ENCODE results near the gene TTC13. TPM values are rescaled to one million over a fixed set of nuclear protein-coding genes. Genes with fewer than 3 reads are reported as not detected.
"Not testable (repeated sequence)": the region's sequence is repeated elsewhere in the genome, so short reads cannot be mapped to it uniquely, and the experiment has no call there.

Gene TTC13
- total RNA-seq, 1 donor from 2014 or later = 23.8 TPM

GRCh38 chr1:231013391-231014015, 34.8 kb upstream of the TTC13 start:
- H3K36me3 Mint-ChIP-seq (ENCODE audit: low read depth) = no peaks in the 10 kb centered on the region
- H3K27ac Mint-ChIP-seq = no peak overlapping the region
- no peak overlapping the region for H3K4me3 Mint-ChIP-seq
- no peaks in the 10 kb centered on the region for H3K9me3 Mint-ChIP-seq
- no peaks in the 10 kb centered on the region for H3K4me1 Mint-ChIP-seq
- intact Hi-C loops (cut with micrococcal nuclease) = no loop called here
- no peak for DNase-seq
- H3K27me3 Mint-ChIP-seq = no peaks in the 10 kb centered on the region

GRCh38 chr1:231011963-231012362, 33.3 kb upstream of the TTC13 start:
- Mint-ChIP-seq H3K36me3 (ENCODE audit: low read depth) (no peaks in the 10 kb centered on the region), H3K27ac (no peak overlapping the region), H3K4me3 (no peak overlapping the region), H3K9me3 (peaks cover 3% of the 10 kb centered on the region), H3K27me3 (no peaks in the 10 kb centered on the region), H3K4me1 (no peaks in the 10 kb centered on the region)
- intact Hi-C loops (cut with micrococcal nuclease) = no loop called here
- DNase-seq = no peak

GRCh38 chr1:231011360-231011759, 32.7 kb upstream of the TTC13 start:
- no peak overlapping the region for H3K4me3 Mint-ChIP-seq
- no peaks in the 10 kb centered on the region for H3K36me3 Mint-ChIP-seq (ENCODE audit: low read depth)
- H3K27me3 Mint-ChIP-seq = no peaks in the 10 kb centered on the region
- H3K4me1 Mint-ChIP-seq = no peaks in the 10 kb centered on the region
- intact Hi-C loops (cut with micrococcal nuclease) = no loop called here
- peaks cover 8% of the 10 kb centered on the region for H3K9me3 Mint-ChIP-seq
- no peak overlapping the region for H3K27ac Mint-ChIP-seq
- DNase-seq = no peak

GRCh38 chr1:231007535-231007934, 28.9 kb upstream of the TTC13 start:
- intact Hi-C loops (cut with micrococcal nuclease); H3K4me3 Mint-ChIP-seq; H3K27me3 Mint-ChIP-seq; DNase-seq; H3K4me1 Mint-ChIP-seq; H3K27ac Mint-ChIP-seq: not testable (repeated sequence)
- Mint-ChIP-seq H3K36me3 (ENCODE audit: low read depth) (peaks cover 13% of the 10 kb centered on the region), H3K9me3 (peaks cover 35% of the 10 kb centered on the region)

- no peaks in the 10 kb centered on the region for H3K4me1 Mint-ChIP-seq
- peaks cover 32% of the 10 kb centered on the region for H3K9me3 Mint-ChIP-seq
- no peak for DNase-seq
- no peak overlapping the region for H3K27ac Mint-ChIP-seq
- intact Hi-C loops (cut with micrococcal nuclease) = no loop called here
- H3K27me3 Mint-ChIP-seq = peaks cover 5% of the 10 kb centered on the region
- H3K36me3 Mint-ChIP-seq (ENCODE audit: low read depth) = peaks cover 33% of the 10 kb centered on the region
- H3K4me3 Mint-ChIP-seq = no peak overlapping the region
Measured at GRCh38 chr1:231001892-231002291, 23.2 kb upstream of the TTC13 start.

- Mint-ChIP-seq H3K27me3 (peaks cover 5% of the 10 kb centered on the region), H3K4me1 (no peaks in the 10 kb centered on the region), H3K36me3 (ENCODE audit: low read depth) (peaks cover 41% of the 10 kb centered on the region)
Measured at GRCh38 chr1:231000639-231001038, 22.0 kb upstream of the TTC13 start.

GRCh38 chr1:231000201-231000600, 21.5 kb upstream of the TTC13 start:
- H3K27me3 Mint-ChIP-seq = peaks cover 3% of the 10 kb centered on the region
- no peak for DNase-seq
- H3K4me3 Mint-ChIP-seq = no peak overlapping the region
- peaks cover 18% of the 10 kb centered on the region for H3K9me3 Mint-ChIP-seq
- H3K36me3 Mint-ChIP-seq (ENCODE audit: low read depth) = peaks cover 45% of the 10 kb centered on the region
- H3K27ac Mint-ChIP-seq = no peak overlapping the region
- no peaks in the 10 kb centered on the region for H3K4me1 Mint-ChIP-seq
- intact Hi-C loops (cut with micrococcal nuclease) = no loop called here

More at GRCh38 chr1:231000639-231001038, 22.0 kb upstream of the TTC13 start:
- H3K9me3 Mint-ChIP-seq = peaks cover 22% of the 10 kb centered on the region
- H3K27ac Mint-ChIP-seq = no peak overlapping the region
- intact Hi-C loops (cut with micrococcal nuclease) = no loop called here
- no peak for DNase-seq
- no peak overlapping the region for H3K4me3 Mint-ChIP-seq

- H3K36me3 Mint-ChIP-seq (ENCODE audit: low read depth) = peaks cover 42% of the 10 kb centered on the region
- no peak overlapping the region for H3K27ac Mint-ChIP-seq
- intact Hi-C loops (cut with micrococcal nuclease) = no loop called here
- no peak for DNase-seq
- H3K4me3 Mint-ChIP-seq = no peak overlapping the region
- H3K9me3 Mint-ChIP-seq = no peaks in the 10 kb centered on the region
- H3K4me1 Mint-ChIP-seq = peaks cover 2% of the 10 kb centered on the region
- H3K27me3 Mint-ChIP-seq = no peaks in the 10 kb centered on the region
Measured at GRCh38 chr1:230994860-230995259, 16.2 kb upstream of the TTC13 start.

- no peak overlapping the region for H3K4me3 Mint-ChIP-seq
- no peaks in the 10 kb centered on the region for H3K9me3 Mint-ChIP-seq
- H3K4me1 Mint-ChIP-seq = peaks cover 2% of the 10 kb centered on the region
- no peak for DNase-seq
- no peak overlapping the region for H3K27ac Mint-ChIP-seq
- peaks cover 35% of the 10 kb centered on the region for H3K36me3 Mint-ChIP-seq (ENCODE audit: low read depth)
- intact Hi-C loops (cut with micrococcal nuclease) = no loop called here
- H3K27me3 Mint-ChIP-seq = no peaks in the 10 kb centered on the region
Measured at GRCh38 chr1:230992100-230992774, 13.6 kb upstream of the TTC13 start.

GRCh38 chr1:230987448-230987847, 8.8 kb upstream of the TTC13 start:
- peaks cover 2% of the 10 kb centered on the region for H3K4me1 Mint-ChIP-seq
- H3K27ac Mint-ChIP-seq = no peak overlapping the region
- intact Hi-C loops (cut with micrococcal nuclease) = no loop called here
- peaks cover 23% of the 10 kb centered on the region for H3K36me3 Mint-ChIP-seq (ENCODE audit: low read depth)
- H3K9me3 Mint-ChIP-seq = no peaks in the 10 kb centered on the region
- H3K4me3 Mint-ChIP-seq = no peak overlapping the region
- no peak for DNase-seq
- no peaks in the 10 kb centered on the region for H3K27me3 Mint-ChIP-seq

- no peak for DNase-seq
- H3K27me3 Mint-ChIP-seq = no peaks in the 10 kb centered on the region
- H3K36me3 Mint-ChIP-seq (ENCODE audit: low read depth) = peaks cover 19% of the 10 kb centered on the region
- no peak overlapping the region for H3K4me3 Mint-ChIP-seq
- no peaks in the 10 kb centered on the region for H3K9me3 Mint-ChIP-seq
- intact Hi-C loops (cut with micrococcal nuclease) = no loop called here
- peaks cover 2% of the 10 kb centered on the region for H3K4me1 Mint-ChIP-seq
- H3K27ac Mint-ChIP-seq = no peak overlapping the region
Measured at GRCh38 chr1:230986976-230987375, 8.3 kb upstream of the TTC13 start.

GRCh38 chr1:230985711-230986110, 7.0 kb upstream of the TTC13 start:
- H3K27me3 Mint-ChIP-seq = no peaks in the 10 kb centered on the region
- H3K27ac Mint-ChIP-seq = no peak overlapping the region
- H3K36me3 Mint-ChIP-seq (ENCODE audit: low read depth) = peaks cover 11% of the 10 kb centered on the region
- no peaks in the 10 kb centered on the region for H3K9me3 Mint-ChIP-seq
- intact Hi-C loops (cut with micrococcal nuclease) = no loop called here
- DNase-seq = no peak
- no peaks in the 10 kb centered on the region for H3K4me1 Mint-ChIP-seq
- H3K4me3 Mint-ChIP-seq = no peak overlapping the region

GRCh38 chr1:230984622-230985515, 6.2 kb upstream of the TTC13 start:
- H3K27me3 Mint-ChIP-seq; H3K4me3 Mint-ChIP-seq; DNase-seq; H3K36me3 Mint-ChIP-seq (ENCODE audit: low read depth); H3K9me3 Mint-ChIP-seq; intact Hi-C loops (cut with micrococcal nuclease); H3K4me1 Mint-ChIP-seq; H3K27ac Mint-ChIP-seq: not testable (repeated sequence)

GRCh38 chr1:230983811-230984210, 5.2 kb upstream of the TTC13 start:
- Mint-ChIP-seq H3K27me3 (no peaks in the 10 kb centered on the region), H3K9me3 (no peaks in the 10 kb centered on the region), H3K27ac (no peak overlapping the region), H3K36me3 (ENCODE audit: low read depth) (peaks cover 9% of the 10 kb centered on the region), H3K4me3 (no peak overlapping the region), H3K4me1 (peaks cover 9% of the 10 kb centered on the region)
- intact Hi-C loops (cut with micrococcal nuclease) = no loop called here
- no peak for DNase-seq

All from activated CD4-positive, alpha-beta T cell treated with anti-CD3 and anti-CD28 coated beads, Interleukin-2, amount 10 ng/mL, durations not matched to agents 24 days and 14 days (primary cell).